GM18519 (cell line): ENCODE results near the gene PPP2R5A.
"Not testable (repeated sequence)": the region's sequence is repeated elsewhere in the genome, so short reads cannot be mapped to it uniquely, and the experiment has no call there.

Source experiments
- ATAC-seq: cut with Tn5 transposase; IDR thresholded peaks from one replicate; pipeline ENCODE4 v1.9.1; 2021; ENCODE audit warnings: mild to moderate bottlenecking, moderate library complexity; ENCODE audit not compliant: unreplicated experiment, low FRiP score

PPP2R5A gene

GRCh38 chr1:212294983-212295382, 9.8 kb downstream of the PPP2R5A start:
- ATAC-seq = no peak

- ATAC-seq = no peak
These were observed 10.4 kb downstream of the PPP2R5A start for GRCh38 chr1:212295579-212295978.

- no peak for ATAC-seq
These were observed 12.1 kb downstream of the PPP2R5A start for GRCh38 chr1:212297338-212297737.

- no peak for ATAC-seq
These were observed 16.4 kb downstream of the PPP2R5A start for GRCh38 chr1:212301580-212301979.

DNA sequence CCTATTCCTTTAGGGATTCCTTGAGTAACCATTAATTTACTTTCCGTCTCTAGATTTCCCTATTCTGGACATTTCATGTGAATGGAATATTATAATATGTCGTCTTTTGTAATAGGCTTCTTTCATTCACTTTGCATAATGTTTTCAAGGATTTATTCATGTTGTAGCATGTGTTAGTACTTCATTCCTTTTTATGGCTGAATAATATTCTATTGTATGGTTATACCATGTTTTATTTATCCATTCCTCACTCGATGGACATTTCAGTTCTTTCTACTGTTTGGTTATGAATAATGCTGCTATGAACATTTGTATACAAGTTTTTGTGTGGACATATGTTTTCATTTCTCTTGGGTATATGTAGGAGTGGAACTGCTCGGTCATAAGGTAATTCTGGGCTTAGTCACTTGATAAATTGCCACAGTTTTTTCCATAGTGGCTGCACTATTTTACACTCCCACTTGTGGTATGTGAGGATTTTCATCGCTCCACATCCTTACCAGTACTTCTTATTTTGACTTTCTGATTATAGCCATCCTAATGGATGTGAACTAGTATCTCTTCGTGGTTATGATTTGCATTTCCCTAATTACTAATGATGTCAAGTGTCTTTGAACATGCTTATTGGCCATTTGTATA, 17.7 kb downstream of the PPP2R5A start:
- no peak for ATAC-seq

- no peak for ATAC-seq
These were observed 20.1 kb downstream of the PPP2R5A start for GRCh38 chr1:212305342-212305741.

DNA sequence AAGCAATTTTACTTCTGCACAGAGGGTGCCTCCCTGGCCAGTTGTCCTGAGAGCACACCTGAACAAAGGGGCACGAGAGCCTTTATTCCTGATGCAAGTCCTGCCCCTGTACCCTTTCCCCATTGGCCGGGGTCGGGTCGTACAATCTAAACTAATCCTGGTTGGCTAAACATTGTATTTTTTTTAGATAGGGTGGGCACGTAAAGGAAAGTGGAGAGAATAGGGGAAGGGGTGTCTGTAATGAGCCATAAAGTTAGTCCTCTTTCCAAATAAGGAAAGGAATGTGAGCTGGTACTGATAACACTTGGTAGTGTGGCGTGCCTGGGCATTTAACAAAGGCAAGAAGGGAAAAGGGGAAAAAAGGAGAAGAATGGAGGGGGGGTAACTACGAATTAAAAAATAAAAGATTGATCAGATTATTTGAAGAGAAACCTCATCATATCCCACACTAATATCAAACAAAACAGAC, 20.8 kb downstream of the PPP2R5A start:
- not testable (repeated sequence) for ATAC-seq

GRCh38 chr1:212309967-212310366, 24.8 kb downstream of the PPP2R5A start:
- ATAC-seq = no peak

DNA sequence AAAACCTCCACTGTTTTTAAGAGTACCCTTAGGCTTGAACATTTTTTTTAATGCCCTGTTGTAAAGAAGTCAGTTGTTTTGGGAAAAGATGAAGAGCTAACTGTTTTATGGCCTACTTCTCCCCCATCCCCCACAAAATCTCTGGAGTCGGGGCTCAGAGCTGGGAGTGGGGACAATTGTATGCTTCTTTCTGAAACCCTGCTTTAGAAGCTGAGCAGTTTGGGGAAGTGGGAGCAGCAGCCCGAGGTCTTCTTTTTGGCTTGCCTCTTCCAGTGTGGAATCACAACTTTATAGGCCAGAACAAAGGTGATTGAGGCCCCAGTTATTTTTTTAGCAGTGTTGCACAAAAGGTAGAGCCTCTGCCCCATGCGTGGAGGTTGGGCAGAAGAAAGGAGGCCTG, 25.2 kb downstream of the PPP2R5A start:
- no peak for ATAC-seq

DNA sequence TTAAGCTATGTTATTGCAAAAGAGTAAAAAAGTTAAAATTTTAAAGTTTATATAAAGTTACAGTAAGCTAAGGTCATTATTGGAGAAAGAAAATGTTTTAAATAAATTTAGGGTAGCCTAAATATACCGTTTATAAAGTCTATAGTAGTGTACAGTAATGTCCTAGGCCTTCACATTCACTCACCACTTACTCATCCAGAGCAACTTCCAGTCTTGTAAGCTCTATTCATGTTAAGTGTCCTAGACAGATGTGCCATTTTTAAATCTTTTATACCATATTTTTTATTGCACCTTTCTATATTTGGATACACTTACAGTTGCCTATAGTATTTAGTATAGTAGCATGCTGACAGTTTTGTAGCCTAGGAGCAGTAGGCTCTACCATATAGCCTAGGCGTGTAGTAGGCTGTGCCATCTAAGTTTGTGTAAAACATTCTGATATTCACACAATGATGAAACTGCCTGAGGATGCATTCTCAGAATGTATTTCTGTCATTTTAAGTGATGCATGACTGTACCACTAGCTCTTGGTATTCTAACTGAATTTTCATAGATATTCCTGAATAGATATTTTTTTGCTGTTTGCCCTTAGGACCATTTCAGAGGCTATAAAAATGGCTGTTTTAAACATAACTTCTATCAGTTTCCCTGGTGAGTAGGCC, 26.8 kb downstream of the PPP2R5A start:
- ATAC-seq = no peak

- ATAC-seq = no peak
These were observed 28.4 kb downstream of the PPP2R5A start for GRCh38 chr1:212313616-212314015.

- no peak for ATAC-seq
These were observed 30.0 kb downstream of the PPP2R5A start for GRCh38 chr1:212315184-212315583.

DNA sequence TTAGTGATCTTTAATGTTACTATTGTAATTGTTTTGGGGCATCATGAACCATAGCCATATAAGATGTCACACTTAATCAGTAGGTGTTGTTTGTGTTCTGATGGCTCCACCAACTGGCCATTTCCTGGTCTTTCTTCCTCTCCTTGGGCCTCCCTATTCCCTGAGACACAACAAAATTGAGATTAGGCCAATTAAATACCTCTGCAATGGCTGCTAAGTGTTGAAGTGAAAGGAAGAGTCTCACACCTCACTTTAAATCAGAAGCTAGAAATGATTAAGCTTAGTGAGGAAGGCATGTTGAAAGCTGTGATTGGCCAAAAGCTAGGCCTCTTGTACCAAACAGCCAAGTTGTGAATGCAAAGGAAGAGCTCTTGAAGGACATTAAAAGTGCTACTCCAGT, 30.7 kb downstream of the PPP2R5A start:
- no peak for ATAC-seq

GRCh38 chr1:212317916-212318315, 32.7 kb downstream of the PPP2R5A start:
- no peak for ATAC-seq

DNA sequence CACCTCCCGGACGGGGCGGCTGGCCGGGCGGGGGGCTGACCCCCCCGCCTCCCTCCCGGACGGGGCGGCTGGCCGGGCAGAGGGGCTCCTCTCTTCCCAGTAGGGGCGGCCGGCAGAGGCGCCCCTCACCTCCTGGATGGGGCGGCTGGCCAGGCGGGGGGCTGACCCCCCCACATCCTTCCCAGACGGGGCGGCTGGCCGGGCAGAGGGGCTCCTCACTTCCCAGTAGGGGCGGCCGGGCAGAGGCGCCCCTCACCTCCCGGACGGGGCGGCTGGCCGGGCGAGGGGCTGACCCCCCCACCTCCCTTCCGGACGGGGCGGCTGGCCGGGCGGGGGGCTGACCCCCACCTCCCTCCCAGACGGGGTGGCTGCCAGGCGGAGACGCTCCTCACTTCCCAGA, 35.8 kb downstream of the PPP2R5A start:
- not testable (repeated sequence) for ATAC-seq

DNA sequence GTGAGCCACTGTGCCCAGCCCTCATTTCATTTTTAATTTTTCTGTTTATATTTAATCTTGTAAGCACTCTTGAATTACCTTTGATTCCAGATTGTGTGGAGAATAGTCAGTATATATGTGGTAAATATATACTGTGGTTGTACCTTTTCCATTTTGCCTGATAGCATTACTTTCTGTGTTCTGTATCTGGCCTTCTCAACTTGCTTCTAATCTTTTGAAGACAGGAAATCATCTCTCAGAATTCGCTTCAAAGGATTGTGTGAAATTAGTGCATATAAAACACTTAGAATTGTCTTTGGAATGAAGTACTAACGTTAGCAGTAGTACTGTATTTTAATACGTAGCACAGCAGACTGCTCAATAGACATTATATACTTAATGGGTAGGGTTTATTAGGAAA, 37.9 kb downstream of the PPP2R5A start:
- ATAC-seq = no peak

- no peak for ATAC-seq
These were observed 41.3 kb downstream of the PPP2R5A start for GRCh38 chr1:212326541-212326940.

- ATAC-seq = no peak
These were observed 43.0 kb downstream of the PPP2R5A start for GRCh38 chr1:212328248-212328647.

GRCh38 chr1:212329105-212329504, 43.9 kb downstream of the PPP2R5A start:
- no peak for ATAC-seq

DNA sequence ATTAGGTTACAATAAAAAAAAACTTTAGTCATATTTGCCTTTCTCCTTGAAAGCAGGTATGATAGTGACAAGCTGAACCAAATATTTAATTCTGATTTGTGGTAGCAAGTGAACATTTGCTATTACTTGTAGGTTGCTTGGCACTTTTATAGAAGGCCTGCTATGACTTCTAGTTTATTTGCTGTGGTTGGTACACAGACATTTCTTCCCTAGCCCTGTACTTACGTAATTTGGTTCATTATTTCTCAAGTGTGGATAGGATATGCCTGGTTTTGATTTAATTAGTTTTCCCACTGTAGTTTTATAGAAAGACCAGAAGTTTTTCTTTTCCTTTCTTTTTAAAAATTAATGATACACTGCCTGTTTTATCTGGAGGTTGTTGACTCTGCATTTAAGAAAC, 55.9 kb downstream of the PPP2R5A start:
- no peak for ATAC-seq

DNA sequence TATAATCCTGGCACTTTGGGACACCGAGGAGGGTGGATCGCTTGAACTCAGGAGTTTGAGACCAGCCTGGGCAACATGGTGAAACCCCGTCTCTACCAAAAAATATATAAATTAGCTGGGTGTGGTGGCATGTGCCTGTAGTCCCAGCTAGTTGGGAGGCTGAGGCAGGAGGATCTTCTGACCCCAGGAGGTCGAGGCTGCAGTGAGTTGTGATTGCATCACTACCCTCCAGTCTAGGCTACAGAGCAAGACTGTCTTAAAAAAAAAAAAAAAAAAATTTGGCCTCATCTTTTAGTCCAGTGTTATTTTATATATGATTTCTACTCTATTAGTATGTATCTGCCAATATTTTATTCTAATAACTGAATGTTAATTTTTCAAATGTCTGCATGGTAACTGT, 59.7 kb downstream of the PPP2R5A start:
- no peak for ATAC-seq

- ATAC-seq = no peak
These were observed 61.4 kb downstream of the PPP2R5A start for GRCh38 chr1:212346601-212347000.
